Fibroblast of gingiva (primary cell): ENCODE data around the gene MIF4GD.

Experiments
- DNase-seq: peaks from one replicate; pipeline ENCODE4 v3.0.0-alpha.2; 2011; ENCODE audit warnings: low read depth

Gene MIF4GD

DNA sequence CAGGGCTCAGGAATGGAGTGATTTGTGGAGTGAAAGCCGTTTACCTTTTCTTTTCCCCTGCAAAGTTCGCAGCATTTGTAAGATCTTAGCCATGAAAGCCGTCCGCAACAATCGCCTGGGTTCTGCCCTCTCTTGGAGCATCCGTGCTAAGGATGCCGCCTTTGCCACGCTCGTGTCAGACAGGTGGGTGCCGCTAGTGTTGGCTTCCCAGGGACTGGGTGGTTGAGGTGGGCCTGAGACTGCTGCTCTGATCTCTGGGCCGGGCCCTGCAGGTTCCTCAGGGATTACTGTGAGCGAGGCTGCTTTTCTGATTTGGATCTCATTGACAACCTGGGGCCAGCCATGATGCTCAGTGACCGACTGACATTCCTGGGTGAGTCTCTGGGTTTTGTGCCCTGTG is 38.2 kb downstream of the MIF4GD start:
- DNase-seq: no peak

DNA sequence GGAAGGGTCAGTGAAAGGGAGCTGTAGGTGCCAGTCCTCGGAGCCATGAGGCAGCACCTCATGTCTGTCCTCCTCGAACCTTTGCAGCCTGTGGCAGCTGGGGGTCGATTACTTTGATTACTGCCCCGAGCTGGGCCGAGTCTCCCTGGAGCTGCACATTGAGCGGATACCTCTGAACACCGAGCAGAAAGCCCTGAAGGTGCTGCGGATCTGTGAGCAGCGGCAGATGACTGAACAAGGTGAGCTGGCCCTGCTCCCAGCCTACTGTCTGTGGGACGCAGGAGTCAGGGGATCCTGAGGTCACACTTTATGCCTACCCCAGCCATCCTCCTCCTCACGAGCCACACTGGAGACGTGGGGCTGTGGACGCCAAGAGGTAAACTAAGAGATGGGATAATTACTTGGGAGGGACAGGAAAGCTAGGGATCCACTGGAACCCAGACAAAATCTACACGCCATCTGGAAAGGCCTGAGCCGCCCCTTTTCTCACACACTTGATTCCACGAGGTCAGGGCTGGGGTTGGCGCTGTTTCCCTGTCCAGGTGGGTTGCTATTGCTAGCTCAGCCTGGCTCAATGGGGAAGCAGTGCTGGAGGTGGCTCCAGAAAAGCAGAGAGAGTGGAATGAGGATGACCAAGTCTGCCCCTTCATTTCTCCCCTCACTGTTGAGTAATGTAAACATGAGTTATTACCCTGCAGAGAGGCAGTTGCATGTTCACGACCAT is 39.1 kb downstream of the MIF4GD start:
- DNase-seq: no peak

DNA sequence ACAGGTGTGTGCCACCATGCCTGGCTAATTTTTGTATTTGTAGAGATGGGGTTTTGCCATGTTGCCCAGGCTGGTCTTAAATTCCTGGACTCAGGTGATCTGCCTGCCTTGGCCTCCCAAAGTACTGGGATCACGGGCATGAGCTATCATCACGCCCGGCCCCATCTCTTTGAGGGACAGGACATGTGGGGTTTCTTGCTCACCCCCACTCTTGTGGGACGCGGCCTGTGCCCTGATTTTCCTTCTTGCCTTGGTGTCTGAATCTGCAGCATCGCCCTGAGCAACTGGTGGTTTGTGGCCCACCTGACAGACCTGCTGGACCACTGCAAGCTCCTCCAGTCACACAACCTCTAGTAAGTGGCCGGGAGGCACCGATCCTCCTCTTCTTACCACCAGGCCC is 40.0 kb downstream of the MIF4GD start:
- DNase-seq: no peak

DNA sequence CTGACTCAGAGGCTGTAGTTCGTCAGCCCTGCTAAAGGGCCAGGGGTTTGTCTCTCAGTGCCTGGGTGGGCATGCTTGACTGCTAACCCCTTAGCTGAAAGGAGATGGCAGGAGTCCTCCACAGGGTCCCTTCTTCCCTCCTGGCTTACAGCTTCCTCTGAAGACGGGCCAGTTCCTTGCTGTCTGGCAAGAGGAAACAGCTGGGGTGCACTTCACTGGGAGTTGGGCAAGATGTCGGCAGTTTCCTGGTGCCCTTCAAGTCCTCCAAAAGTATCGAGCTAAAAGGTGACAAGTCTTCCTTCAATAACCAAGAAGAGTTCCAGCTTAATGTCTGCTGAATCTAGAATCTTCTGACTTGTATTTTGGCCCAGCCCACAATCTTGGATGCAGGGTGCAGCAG is 42.2 kb downstream of the MIF4GD start:
- no peak for DNase-seq

DNA sequence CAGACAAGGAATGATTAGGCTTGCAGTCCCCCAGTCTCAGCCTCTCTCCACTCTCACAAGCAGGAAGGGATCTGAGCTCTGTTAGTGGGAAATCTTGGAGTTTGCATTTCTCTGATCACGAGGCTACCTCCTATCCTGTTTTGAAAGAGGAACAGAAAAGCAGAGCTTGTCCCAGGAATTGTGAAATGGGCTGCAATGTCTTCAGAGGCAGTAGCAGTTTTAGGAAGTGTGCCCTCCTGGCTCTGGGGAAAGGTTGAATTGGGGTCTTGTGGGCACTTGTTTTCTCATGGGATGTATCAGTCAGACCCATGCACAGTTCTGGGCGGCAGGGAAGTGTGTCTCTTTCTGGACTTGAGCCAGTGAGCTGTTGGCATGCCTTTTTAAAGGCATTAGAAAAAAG is 42.7 kb downstream of the MIF4GD start:
- DNase-seq: peak; percentile 70

DNA sequence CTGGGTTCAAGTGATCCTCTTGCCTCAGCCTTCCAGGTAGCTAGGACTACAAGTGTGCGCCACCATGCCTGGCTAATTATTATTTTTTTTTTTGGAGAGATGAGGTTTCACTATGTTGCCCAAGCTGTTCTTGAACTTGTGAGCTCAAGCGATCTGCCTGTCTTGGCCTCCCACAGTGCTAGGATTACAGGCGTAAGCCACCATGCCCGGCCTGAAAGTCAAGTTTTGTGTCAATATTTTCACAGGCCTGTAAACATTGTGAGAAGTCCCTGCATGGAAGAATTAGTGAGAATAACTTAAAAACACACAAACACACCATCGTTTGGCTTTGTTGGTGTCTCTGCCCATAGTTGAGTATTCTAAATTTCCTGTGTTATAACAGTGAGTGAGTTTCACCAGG is 43.3 kb downstream of the MIF4GD start:
- DNase-seq: no peak

DNA sequence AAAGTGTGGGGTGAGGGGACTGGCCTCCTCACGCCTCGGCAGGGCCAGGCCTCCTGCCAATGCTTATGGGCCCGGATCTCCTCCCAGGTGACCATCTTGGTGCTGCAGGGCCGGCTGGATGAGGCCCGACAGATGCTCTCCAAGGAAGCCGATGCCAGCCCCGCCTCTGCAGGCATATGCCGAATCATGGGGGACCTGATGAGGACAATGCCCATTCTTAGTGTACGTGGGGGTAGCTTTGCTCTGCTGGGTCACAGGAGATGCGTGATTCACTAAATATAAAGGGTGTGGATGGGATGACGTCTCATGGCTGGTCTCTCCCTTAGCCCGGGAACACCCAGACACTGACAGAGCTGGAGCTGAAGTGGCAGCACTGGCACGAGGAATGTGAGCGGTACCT is 46.0 kb downstream of the MIF4GD start:
- no peak for DNase-seq

DNA sequence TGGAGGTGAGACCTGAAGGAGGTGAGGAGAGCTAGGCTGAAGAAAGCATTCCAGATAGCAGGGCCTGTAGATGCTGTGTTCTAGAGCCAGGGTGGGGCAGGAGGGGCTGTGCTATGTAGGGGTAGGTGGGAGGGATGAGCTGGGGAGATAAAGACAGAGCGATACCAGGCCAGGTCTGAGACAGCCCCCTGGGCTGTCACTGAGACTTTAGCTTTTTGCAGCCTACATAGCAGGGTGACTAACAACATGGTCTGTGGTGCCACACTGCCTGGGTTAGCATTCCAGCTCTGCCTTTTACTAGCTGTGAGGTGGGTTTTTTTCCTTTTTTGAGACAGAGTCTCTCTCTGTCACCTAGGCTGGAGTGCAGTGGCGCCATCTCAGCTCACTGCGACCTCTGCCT is 51.2 kb downstream of the MIF4GD start:
- no peak for DNase-seq

DNA sequence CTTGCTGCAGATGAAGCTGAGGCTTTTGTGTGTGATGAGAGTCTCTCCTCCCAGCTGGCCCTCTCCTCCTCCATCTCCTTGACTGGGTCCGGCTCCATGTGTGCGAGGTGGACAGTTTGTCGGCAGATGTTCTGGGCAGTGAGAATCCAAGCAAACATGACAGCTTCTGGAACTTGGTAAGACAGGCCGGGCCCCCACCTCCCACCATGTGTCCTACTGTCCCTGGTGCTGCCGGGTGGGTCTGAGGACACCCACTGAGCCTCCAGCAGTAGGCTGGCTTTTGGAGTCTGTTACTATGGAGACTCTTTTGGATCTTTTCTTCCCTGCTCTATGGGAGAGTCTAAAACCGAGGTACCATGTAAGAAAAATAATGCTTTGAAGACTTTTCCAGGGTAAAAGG is 52.9 kb downstream of the MIF4GD start:
- DNase-seq: no peak
